ENCODE results near the gene HSFX2. TPM values are rescaled to one million over a fixed set of nuclear protein-coding genes. Genes with fewer than 3 reads are reported as not detected.
"Not testable (repeated sequence)": the region's sequence is repeated elsewhere in the genome, so short reads cannot be mapped to it uniquely, and the experiment has no call there.

Gene HSFX2
- total RNA-seq, 4 donors from 2014 or later: not detected

DNA sequence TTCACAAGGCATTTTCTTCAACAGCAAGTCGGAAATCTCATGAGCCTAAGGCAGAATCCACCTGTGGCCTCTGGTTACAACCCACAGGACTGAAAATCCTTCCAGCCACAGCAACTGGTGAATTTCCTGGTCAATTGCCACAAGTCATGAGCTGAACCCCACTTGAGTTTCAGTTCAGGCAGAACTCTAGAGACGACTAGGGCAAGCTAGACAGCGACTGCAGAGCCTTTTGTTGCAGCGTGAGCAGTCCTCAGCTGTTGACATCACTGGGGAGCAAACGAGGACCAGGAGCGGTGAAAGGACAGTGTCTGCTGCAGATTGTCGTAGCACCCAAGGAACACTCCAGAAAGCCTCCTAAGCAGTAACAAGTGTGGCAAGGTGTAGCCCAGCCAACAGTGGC lies 829 bp upstream of the HSFX2 start:
- H3K4me3 ChIP-seq; H3K27ac ChIP-seq; H3K36me3 ChIP-seq; in situ Hi-C loops (cut with MboI; ENCODE audit: low pct_ligation_motif_present in 1 of 4, low pct_unique_long_range_greater_than_20kb in 1 of 4, low sequenced_read_pairs in 3 of 4); H3K4me1 ChIP-seq; H3K9me3 ChIP-seq; DNase-seq; H3K27me3 ChIP-seq; intact Hi-C loops (cut with DNase I; ENCODE audit: low total_unique reads): not testable (repeated sequence)
- no CpG with 5 or more reads among the region's 7 CpGs for WGBS, 2 donors (ENCODE audit: low coverage in 1 of 2)

GRCh38 chrX:149590993-149591392 lies 4.1 kb downstream of the HSFX2 start:
- in situ Hi-C loops (cut with MboI; ENCODE audit: low pct_ligation_motif_present in 1 of 4, low pct_unique_long_range_greater_than_20kb in 1 of 4, low sequenced_read_pairs in 3 of 4); H3K36me3 ChIP-seq; H3K4me3 ChIP-seq; DNase-seq; H3K27ac ChIP-seq; H3K4me1 ChIP-seq; intact Hi-C loops (cut with DNase I; ENCODE audit: low total_unique reads); H3K27me3 ChIP-seq; H3K9me3 ChIP-seq: not testable (repeated sequence)
- WGBS, 2 donors (ENCODE audit: low coverage in 1 of 2): no CpG with 5 or more reads among the region's 7 CpGs

GRCh38 chrX:149587359-149587758 lies 7.8 kb downstream of the HSFX2 start, which contains the start of gene MAGEA9B:
Gene MAGEA9B, minus strand, starts transcription at chrX:149587459. Its CDS starts 4,280 bp downstream, at chrX:149583179.
- no CpG with 5 or more reads among the region's 12 CpGs for WGBS, 2 donors (ENCODE audit: low coverage in 1 of 2)

DNA sequence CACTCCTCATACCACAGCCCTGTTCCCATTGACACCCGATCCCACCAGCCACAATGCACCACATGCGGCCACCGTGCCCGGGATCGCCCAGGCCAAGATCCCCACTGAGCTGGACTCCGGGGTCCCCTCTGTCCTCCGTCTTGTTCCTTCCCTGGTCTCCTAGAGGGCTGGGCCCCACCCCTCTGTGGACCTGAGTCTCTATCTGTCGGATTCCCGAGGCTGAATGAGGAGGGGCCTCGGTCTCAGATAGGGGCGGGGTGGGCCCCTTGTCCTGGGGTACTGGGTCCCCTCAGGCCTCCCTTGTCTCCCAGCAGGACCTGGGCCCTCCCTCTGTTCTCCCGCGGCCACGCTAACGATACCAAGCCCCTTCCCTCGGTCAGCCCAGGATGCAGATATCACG lies 9.5 kb downstream of the HSFX2 start:
- DNase-seq; H3K4me3 ChIP-seq; intact Hi-C loops (cut with DNase I; ENCODE audit: low total_unique reads); H3K9me3 ChIP-seq; H3K27ac ChIP-seq; H3K4me1 ChIP-seq; in situ Hi-C loops (cut with MboI; ENCODE audit: low pct_ligation_motif_present in 1 of 4, low pct_unique_long_range_greater_than_20kb in 1 of 4, low sequenced_read_pairs in 3 of 4); H3K36me3 ChIP-seq; H3K27me3 ChIP-seq: not testable (repeated sequence)
- 88% methylated on average over 3 of the region's 17 CpGs; no CpG with 5 or more reads in 1 of the 2 donors for WGBS, 2 donors (ENCODE audit: low coverage in 1 of 2)

More at GRCh38 chrX:149587359-149587758, 7.8 kb downstream of the HSFX2 start, which contains the start of gene MAGEA9B:
- H3K4me3 ChIP-seq; H3K9me3 ChIP-seq; DNase-seq; H3K27ac ChIP-seq; intact Hi-C loops (cut with DNase I; ENCODE audit: low total_unique reads); H3K36me3 ChIP-seq; H3K4me1 ChIP-seq; in situ Hi-C loops (cut with MboI; ENCODE audit: low pct_ligation_motif_present in 1 of 4, low pct_unique_long_range_greater_than_20kb in 1 of 4, low sequenced_read_pairs in 3 of 4); H3K27me3 ChIP-seq: not testable (repeated sequence)

DNA sequence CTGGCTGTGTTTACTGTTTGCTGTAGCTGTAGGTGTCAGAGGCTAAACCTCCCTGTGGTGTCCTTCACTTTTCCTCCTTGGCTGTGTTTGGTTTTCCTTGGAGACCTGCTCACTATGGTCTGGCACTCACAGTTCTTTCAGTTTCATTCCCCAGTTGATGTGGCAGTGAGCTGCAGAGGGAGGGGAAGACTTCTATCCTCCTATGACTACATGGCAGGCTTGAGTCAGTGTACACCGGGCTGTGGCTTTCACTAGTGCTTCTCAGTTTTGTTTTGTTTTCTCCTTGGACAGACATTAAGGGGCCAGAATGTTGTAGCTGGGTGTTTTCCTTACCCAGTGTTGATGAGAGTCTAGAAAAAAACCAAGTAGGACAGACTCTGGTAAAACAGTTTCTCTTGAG lies 21.7 kb downstream of the HSFX2 start:
- H3K4me3 ChIP-seq; H3K4me1 ChIP-seq; in situ Hi-C loops (cut with MboI; ENCODE audit: low pct_ligation_motif_present in 1 of 4, low pct_unique_long_range_greater_than_20kb in 1 of 4, low sequenced_read_pairs in 3 of 4); H3K27ac ChIP-seq; intact Hi-C loops (cut with DNase I; ENCODE audit: low total_unique reads); DNase-seq; H3K9me3 ChIP-seq; H3K36me3 ChIP-seq; H3K27me3 ChIP-seq: not testable (repeated sequence)
- WGBS, 2 donors (ENCODE audit: low coverage in 1 of 2): no CpG with 5 or more reads among the region's 1 CpG

GRCh38 chrX:149572743-149573142 lies 22.4 kb downstream of the HSFX2 start:
- no peaks in the 10 kb centered on the region for H3K9me3 ChIP-seq
- intact Hi-C loops (cut with DNase I; ENCODE audit: low total_unique reads): no loop called here
- H3K36me3 ChIP-seq: no peaks in the 10 kb centered on the region
- no peak for TF ChIP-seq CTCF (IDR thresholded peaks at IDR 0.05)
- no peak for TF ChIP-seq POLR2A (IDR thresholded peaks at IDR 0.05)
- no peak for TF ChIP-seq POLR2AphosphoS5 (IDR thresholded peaks at IDR 0.05)
- TF ChIP-seq EP300 (IDR thresholded peaks at IDR 0.05; ENCODE audit: low read depth): no peak
- no peak overlapping the region for H3K27ac ChIP-seq
- H3K4me3 ChIP-seq: no peak overlapping the region
- no peak for DNase-seq
- no peaks in the 10 kb centered on the region for H3K27me3 ChIP-seq
- no peaks in the 10 kb centered on the region for H3K4me1 ChIP-seq
- in situ Hi-C loops (cut with MboI; ENCODE audit: low pct_ligation_motif_present in 1 of 4, low pct_unique_long_range_greater_than_20kb in 1 of 4, low sequenced_read_pairs in 3 of 4): no loop called here
- WGBS, 2 donors (ENCODE audit: low coverage in 1 of 2): 29 to 31% methylated on average over 1 of the region's 1 CpG

DNA sequence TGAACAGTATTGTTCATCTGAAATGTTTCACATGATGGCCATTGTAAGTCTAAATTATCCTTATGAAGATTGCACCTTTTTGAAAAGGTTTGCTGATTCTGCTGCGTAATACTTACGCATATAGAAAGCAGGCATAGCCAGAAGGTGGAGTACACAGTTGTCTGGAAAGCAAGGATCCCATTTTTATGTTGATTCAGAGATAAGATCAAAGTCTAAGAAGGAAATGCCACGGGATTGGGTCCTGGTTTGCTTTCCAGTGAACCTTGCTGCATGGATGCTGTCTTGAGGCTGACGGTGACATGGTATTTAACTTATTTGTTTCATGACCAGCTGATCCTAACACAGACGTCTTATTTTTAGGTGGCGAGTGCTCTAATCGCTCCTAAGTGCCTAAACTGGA lies 23.3 kb downstream of the HSFX2 start:
- WGBS, 2 donors (ENCODE audit: low coverage in 1 of 2): 75% methylated on average over 7 of the region's 7 CpGs; no CpG with 5 or more reads in 1 of the 2 donors
- intact Hi-C loops (cut with DNase I; ENCODE audit: low total_unique reads): no loop called here
- no peaks in the 10 kb centered on the region for H3K27me3 ChIP-seq
- no peaks in the 10 kb centered on the region for H3K9me3 ChIP-seq
- H3K36me3 ChIP-seq: no peaks in the 10 kb centered on the region
- peak; percentile 18 for DNase-seq
- H3K4me3 ChIP-seq: no peak overlapping the region
- no peak overlapping the region for H3K27ac ChIP-seq
- no peaks in the 10 kb centered on the region for H3K4me1 ChIP-seq
- in situ Hi-C loops (cut with MboI; ENCODE audit: low pct_ligation_motif_present in 1 of 4, low pct_unique_long_range_greater_than_20kb in 1 of 4, low sequenced_read_pairs in 3 of 4): no loop called here
- TF ChIP-seq POLR2A (IDR thresholded peaks at IDR 0.05): no peak

Measured in transverse colon (tissue), 4 donors.